ENCODE data around the gene DISC1.

The DISC1 gene

DNA sequence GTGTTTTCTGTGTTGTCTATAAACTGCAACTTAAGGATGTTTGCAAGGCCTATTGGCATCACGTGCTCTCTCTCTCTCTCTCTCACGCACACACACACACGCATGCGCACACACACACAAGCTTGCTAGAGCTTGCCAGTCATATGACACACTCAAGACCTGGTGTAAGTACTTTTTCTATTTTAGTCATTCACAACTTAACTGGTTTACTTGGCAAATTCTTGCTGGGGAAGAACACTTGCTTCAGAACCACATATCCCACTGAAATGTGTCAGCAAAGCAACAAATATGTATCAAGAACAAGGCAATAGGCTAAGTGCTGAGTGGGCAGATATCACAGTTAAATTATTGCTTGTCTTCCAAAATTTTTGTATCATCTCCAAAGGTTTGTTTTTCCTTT lies 107.8 kb downstream of the DISC1 start:
- TF ChIP-seq, protein P1, sequence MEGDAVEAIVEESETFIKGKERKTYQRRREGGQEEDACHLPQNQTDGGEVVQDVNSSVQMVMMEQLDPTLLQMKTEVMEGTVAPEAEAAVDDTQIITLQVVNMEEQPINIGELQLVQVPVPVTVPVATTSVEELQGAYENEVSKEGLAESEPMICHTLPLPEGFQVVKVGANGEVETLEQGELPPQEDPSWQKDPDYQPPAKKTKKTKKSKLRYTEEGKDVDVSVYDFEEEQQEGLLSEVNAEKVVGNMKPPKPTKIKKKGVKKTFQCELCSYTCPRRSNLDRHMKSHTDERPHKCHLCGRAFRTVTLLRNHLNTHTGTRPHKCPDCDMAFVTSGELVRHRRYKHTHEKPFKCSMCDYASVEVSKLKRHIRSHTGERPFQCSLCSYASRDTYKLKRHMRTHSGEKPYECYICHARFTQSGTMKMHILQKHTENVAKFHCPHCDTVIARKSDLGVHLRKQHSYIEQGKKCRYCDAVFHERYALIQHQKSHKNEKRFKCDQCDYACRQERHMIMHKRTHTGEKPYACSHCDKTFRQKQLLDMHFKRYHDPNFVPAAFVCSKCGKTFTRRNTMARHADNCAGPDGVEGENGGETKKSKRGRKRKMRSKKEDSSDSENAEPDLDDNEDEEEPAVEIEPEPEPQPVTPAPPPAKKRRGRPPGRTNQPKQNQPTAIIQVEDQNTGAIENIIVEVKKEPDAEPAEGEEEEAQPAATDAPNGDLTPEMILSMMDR (conservative IDR thresholded peaks at IDR 0.05; ENCODE audit: low read depth, low read length), result no peak
- H3K4me3 ChIP-seq (ENCODE audit: low read length), result no peak overlapping the region
- peak; percentile 27 for DNase-seq (ENCODE audit: low read depth)

DNA sequence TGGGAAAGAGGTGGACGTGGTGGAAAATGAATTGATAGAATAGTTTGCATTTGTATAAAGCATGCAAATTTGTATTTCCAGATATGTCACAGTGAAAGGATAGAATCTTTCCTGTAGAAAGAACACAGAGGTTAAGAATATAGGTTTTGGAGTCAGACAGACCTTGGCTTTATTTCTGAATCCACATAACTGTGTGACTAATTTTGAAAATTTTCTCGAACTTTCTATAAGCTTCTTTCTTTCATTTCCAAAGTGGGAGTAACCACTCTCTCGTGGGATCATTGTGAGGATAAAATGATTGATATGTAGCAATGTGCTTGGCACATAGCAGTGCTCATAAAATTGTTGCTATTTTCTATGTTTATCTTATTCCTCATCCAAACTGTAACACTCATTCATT lies 108.8 kb downstream of the DISC1 start:
- TF ChIP-seq, protein P1 (conservative IDR thresholded peaks at IDR 0.05; ENCODE audit: low read depth, low read length), result no peak
- H3K4me3 ChIP-seq (ENCODE audit: low read length), result no peak overlapping the region
- DNase-seq (ENCODE audit: low read depth), result no peak

DNA sequence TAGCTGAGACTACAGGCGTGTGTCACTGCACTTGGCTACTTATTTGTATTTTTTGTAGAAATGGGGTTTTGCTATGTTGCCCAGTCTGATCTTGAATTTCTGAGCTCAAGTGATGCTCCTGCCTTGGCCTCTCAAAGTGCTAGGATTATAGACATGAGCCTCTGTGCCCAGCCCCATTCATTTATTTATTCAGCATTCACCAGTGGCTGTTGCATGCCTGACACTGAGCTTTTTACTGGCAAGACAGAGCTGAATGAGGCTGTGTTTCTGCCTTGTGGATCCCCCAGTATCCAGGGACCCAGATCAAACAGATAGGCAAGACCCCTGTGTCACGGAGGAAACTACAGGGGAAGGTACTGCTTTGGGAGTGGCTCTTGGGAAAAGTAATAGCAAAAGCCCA lies 109.4 kb downstream of the DISC1 start:
- TF ChIP-seq, protein P1 (conservative IDR thresholded peaks at IDR 0.05; ENCODE audit: low read depth, low read length), result no peak
- H3K4me3 ChIP-seq (ENCODE audit: low read length), result no peak overlapping the region
- DNase-seq (ENCODE audit: low read depth), result no peak

DNA sequence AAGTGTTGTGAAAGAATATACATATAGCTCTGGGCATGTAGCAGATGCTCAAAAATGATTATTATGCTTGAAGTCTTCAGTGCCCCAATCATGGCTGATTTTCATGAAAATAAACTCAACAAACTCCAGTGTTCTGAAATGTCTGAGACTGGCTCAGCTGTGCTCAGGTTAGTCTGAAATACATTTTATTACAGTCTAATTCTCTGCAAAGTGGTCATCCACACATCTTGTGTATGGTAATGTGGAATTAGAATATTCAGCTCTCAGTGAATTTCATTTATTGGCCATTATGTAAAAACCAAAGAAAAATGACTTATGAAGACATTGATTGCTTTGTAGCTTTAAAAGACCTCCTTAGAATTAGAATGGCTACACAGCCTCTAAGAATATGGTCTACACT lies 109.9 kb downstream of the DISC1 start:
- DNase-seq (ENCODE audit: low read depth), result no peak

DNA sequence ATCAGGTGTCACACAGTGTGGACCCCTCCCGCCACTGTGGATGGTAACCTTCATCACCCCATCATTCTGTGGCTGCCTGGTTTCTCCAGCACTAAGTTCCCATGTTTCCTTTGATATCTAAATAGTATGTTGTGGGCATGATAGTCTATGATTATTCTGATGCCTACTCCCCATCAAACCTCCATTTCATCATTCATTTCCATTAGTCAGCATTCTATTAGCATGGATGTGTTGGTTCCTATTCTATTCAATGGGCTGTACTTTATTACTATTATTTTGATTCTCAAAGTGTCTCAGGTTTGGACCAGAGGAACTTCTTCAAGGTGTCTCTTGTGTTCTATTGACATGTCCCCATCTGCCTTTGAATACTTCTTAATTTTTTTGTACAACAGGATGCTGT lies 112.0 kb downstream of the DISC1 start:
- no peak for DNase-seq (ENCODE audit: low read depth)
- TF ChIP-seq, protein P1 (conservative IDR thresholded peaks at IDR 0.05; ENCODE audit: low read depth, low read length), result no peak
- no peak overlapping the region for H3K4me3 ChIP-seq (ENCODE audit: low read length)

More for the DNA sequence above, 109.9 kb downstream of the DISC1 start:
- H3K4me3 ChIP-seq (ENCODE audit: low read length), result no peak overlapping the region
- TF ChIP-seq, protein P1 (conservative IDR thresholded peaks at IDR 0.05; ENCODE audit: low read depth, low read length), result no peak

DNA sequence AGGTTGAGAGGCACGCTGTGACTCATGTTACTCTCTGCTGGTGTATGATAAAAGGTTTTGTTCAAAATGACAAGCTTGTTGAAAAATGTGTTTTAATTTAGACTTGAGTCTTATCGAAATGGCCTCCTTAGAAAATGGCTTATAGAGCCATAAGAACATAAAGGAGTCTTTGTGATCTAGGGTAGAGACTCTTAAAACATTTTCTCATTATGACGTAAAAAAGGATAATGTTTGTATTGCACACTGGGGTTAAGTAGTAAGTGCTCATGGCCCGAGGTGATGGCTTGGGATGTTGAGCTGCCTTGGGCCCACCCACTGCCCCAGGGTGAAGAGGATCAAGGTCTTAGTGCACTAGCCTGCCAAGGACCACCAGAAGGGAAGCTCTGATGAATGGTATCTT lies 117.4 kb downstream of the DISC1 start:
- no peak overlapping the region for H3K4me3 ChIP-seq (ENCODE audit: low read length)
- no peak for DNase-seq (ENCODE audit: low read depth)
- TF ChIP-seq, protein P1 (conservative IDR thresholded peaks at IDR 0.05; ENCODE audit: low read depth, low read length), result no peak

DNA sequence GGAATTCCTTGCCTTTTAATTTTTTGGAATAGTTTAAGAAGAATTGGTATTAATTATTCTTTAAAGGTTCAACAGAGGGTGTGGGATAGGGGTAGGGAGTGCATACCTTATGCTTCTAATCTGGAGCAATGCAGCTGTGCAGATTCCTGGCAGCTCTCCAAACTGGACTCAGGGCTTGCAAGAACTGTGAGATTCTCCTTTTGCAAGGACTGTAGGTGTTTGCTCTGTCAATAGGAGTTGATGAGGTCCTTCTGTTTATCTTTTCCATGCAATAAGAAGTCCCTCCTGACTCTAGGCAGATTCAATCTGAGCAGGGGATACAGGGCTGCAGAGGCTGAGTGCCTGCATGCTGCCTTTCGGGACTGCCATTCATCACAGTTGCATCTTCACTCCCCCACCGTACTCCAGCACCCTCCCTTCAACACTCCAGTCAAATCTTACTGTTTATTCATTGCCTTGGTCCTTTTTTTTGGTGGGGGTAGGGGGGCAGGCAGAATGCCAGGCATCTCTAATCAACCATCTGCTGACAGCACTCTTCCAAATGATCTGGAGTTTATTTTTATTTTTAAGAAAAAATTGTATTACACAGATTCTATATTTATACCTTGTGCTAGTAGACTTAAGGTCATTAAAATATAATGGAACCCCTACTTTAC lies 122.3 kb downstream of the DISC1 start:
- H3K4me3 ChIP-seq (ENCODE audit: low read length), result no peak overlapping the region
- TF ChIP-seq, protein P1 (conservative IDR thresholded peaks at IDR 0.05; ENCODE audit: low read depth, low read length), result no peak
- no peak for DNase-seq (ENCODE audit: low read depth)

Data from retinal pigment epithelial cell (primary cell).